Tibial nerve (tissue), 4 donors: Measurements from ENCODE around the gene KMT2D. TPM values are rescaled to one million over a fixed set of nuclear protein-coding genes. Genes with fewer than 3 reads are reported as not detected.

Experiments
- DNase-seq, 2 donors: peaks; one replicate each; pipeline ENCODE4 v3.0.0-alpha.2; 2019; ENCODE audit warnings: low spot score in 2 of 2
- H3K27ac ChIP-seq, 4 donors: fragments of 200-600 bp; sonication (generic) in 3 of 4; one replicate each; pipeline ENCODE4 v1.5.1; 2017 to 2019; ENCODE audit warnings: mild to moderate bottlenecking in 1 of 4
- H3K27me3 ChIP-seq, 2 donors: fragments of 200-600 bp; sonication (generic) in 1 of 2; one replicate each; pipeline versions ENCODE4 v1.5.1 to v1.6.0; 2017 to 2019
- H3K36me3 ChIP-seq, 3 donors: fragments of 200-600 bp; sonication (generic); one replicate each; pipeline ENCODE4 v1.5.1; 2018 to 2019
- H3K4me1 ChIP-seq, 4 donors: fragments of 200-600 bp; sonication (generic) in 3 of 4; one replicate each; pipeline ENCODE4 v1.5.1; 2017 to 2019
- H3K4me3 ChIP-seq, 4 donors: fragments of 200-600 bp; sonication (generic) in 3 of 4; one replicate each; pipeline ENCODE4 v1.5.1; 2017 to 2019; ENCODE audit warnings: mild to moderate bottlenecking in 1 of 4, moderate library complexity in 1 of 4
- H3K9me3 ChIP-seq, 4 donors: fragments of 200-600 bp; sonication (generic) in 3 of 4; one replicate each; pipeline ENCODE4 v1.5.1; 2017 to 2019
- CTCF ChIP-seq, 5 experiments: fragments of 200-600 bp in 3 of 5; fragments of 450-650 bp in 2 of 5; sonication (generic) in 3 of 5; IDR thresholded peaks; one replicate each; pipeline ENCODE4 v1.5.1; 2016 to 2019; ENCODE audit warnings: antibody characterized with exemption in 5 of 5, mild to moderate bottlenecking in 3 of 5, moderate library complexity in 2 of 5
- EP300 ChIP-seq, 2 donors: sonication (generic); formaldehyde crosslinking; IDR thresholded peaks; one replicate each; pipeline ENCODE4 v1.6.1; 2017; ENCODE audit warnings: antibody characterized with exemption in 2 of 2, mild to moderate bottlenecking in 1 of 2
- POLR2A ChIP-seq, 2 donors: fragments of 450-650 bp; IDR thresholded peaks; one replicate each; pipeline ENCODE4 v1.6.1; 2017; ENCODE audit warnings: antibody characterized with exemption in 2 of 2, mild to moderate bottlenecking in 2 of 2, moderate library complexity in 2 of 2
- WGBS, 2 donors: methylation state at CpG; one replicate each; pipeline ENCODE4 v1.1.5; 2018; 5-methylcytosine and 5-hydroxymethylcytosine counted together
- total RNA-seq, 4 donors: library from RNA; depleted of rRNA; stranded (reverse); fragments of >200 nt; gene quantifications; one replicate each; pipeline ENCODE4 v1.1.0, GENCODE V29; 2016

KMT2D gene
- total RNA-seq, 4 donors from 2014 or later: 53.5 to 102 (median 76.9) TPM

- Histone ChIP-seq H3K27ac (no peak overlapping the region), H3K9me3 (no peaks in the 10 kb centered on the region), H3K4me1 (no peaks in the 10 kb centered on the region), H3K36me3 (peaks cover 8 to 100% (median 38%) of the 10 kb centered on the region in 3 donors), H3K27me3 (no peaks in the 10 kb centered on the region), H3K4me3 (no peak overlapping the region)
- no peak for DNase-seq
- no peak for TF ChIP-seq EP300 (IDR thresholded peaks at IDR 0.05)
- no peak for TF ChIP-seq POLR2A (IDR thresholded peaks at IDR 0.05)
- TF ChIP-seq CTCF (IDR thresholded peaks at IDR 0.05): no peak
- WGBS, 2 donors: 86 to 87% methylated on average over 4 to 8 of the region's 8 CpGs
Observed at GRCh38 chr12:49031573-49032161, 28.9 kb downstream of the KMT2D start.

- Histone ChIP-seq H3K4me3 (no peak overlapping the region), H3K27ac (no peak overlapping the region), H3K9me3 (no peaks in the 10 kb centered on the region), H3K4me1 (no peaks in the 10 kb centered on the region), H3K36me3 (peaks cover 8 to 100% (median 45%) of the 10 kb centered on the region in 3 donors), H3K27me3 (no peaks in the 10 kb centered on the region)
- no peak for DNase-seq
- WGBS, 2 donors: 91 to 92% methylated on average over 19 of the region's 19 CpGs
- no peak for TF ChIP-seq POLR2A (IDR thresholded peaks at IDR 0.05)
- TF ChIP-seq EP300 (IDR thresholded peaks at IDR 0.05): no peak
- TF ChIP-seq CTCF (IDR thresholded peaks at IDR 0.05): no peak
Observed at GRCh38 chr12:49030714-49031572, 29.7 kb downstream of the KMT2D start.

- Histone ChIP-seq H3K4me1 (no peaks in the 10 kb centered on the region), H3K9me3 (no peaks in the 10 kb centered on the region), H3K4me3 (no peak overlapping the region), H3K36me3 (peaks cover 8 to 100% (median 46%) of the 10 kb centered on the region in 3 donors), H3K27me3 (no peaks in the 10 kb centered on the region), H3K27ac (no peak overlapping the region)
- no peak for DNase-seq
- no peak for TF ChIP-seq CTCF (IDR thresholded peaks at IDR 0.05)
- no peak for TF ChIP-seq POLR2A (IDR thresholded peaks at IDR 0.05)
- no peak for TF ChIP-seq EP300 (IDR thresholded peaks at IDR 0.05)
- 78 to 83% methylated on average over 8 of the region's 8 CpGs for WGBS, 2 donors
Observed at GRCh38 chr12:49030119-49030518, 30.5 kb downstream of the KMT2D start.

- H3K4me1 ChIP-seq: no peaks in the 10 kb centered on the region
- no peaks in the 10 kb centered on the region for H3K27me3 ChIP-seq
- no peaks in the 10 kb centered on the region for H3K9me3 ChIP-seq
- no peak for DNase-seq
- no peak overlapping the region for H3K27ac ChIP-seq
- no peak for TF ChIP-seq POLR2A (IDR thresholded peaks at IDR 0.05)
- TF ChIP-seq EP300 (IDR thresholded peaks at IDR 0.05): no peak
- no peak for TF ChIP-seq CTCF (IDR thresholded peaks at IDR 0.05)
- no peak overlapping the region for H3K4me3 ChIP-seq
- WGBS, 2 donors: 83 to 93% methylated on average over 10 of the region's 10 CpGs
- peaks cover 8 to 100% (median 39%) of the 10 kb centered on the region in 3 donors for H3K36me3 ChIP-seq
Observed at GRCh38 chr12:49028666-49029275, 31.8 kb downstream of the KMT2D start.
